GM23338 (cell line): Measurements from ENCODE around the gene CD180.

Experiments used
- CREB1 ChIP-seq: fragments of 250-450 bp; sonication (Bioruptor Pico); IDR thresholded peaks from 2 replicates; pipeline ENCODE4 v1.5.0; 2020; ENCODE audit warnings: low read depth, mild to moderate bottlenecking, moderate library complexity
- EZH2 ChIP-seq: fragments of 200-600 bp; sonication (generic); IDR thresholded peaks from one replicate; pipeline ENCODE4 v1.8.0; 2017; ENCODE audit warnings: antibody characterized with exemption, mild to moderate bottlenecking, low read depth; ENCODE audit not compliant: unreplicated experiment
- EZH2phosphoT487 ChIP-seq: fragments of 200-600 bp; sonication (generic); IDR thresholded peaks from one replicate; pipeline ENCODE4 v1.8.1; 2018; ENCODE audit warnings: antibody characterized with exemption; ENCODE audit not compliant: unreplicated experiment
- JUNB ChIP-seq: IDR thresholded peaks from one replicate; pipeline ENCODE4 v1.6.1; 2016; ENCODE audit warnings: antibody characterized with exemption; ENCODE audit not compliant: unreplicated experiment
- NANOG ChIP-seq: IDR thresholded peaks from 2 replicates; pipeline ENCODE4 v1.6.1; 2016; ENCODE audit warnings: antibody characterized with exemption, borderline replicate concordance
- POLR2AphosphoS5 ChIP-seq: IDR thresholded peaks from 2 replicates; pipeline ENCODE4 v1.6.1; 2016; ENCODE audit warnings: antibody characterized with exemption, low read depth
- ZNF331 ChIP-seq: fragments of 250-450 bp; sonication (Bioruptor Pico); IDR thresholded peaks from 2 replicates; pipeline ENCODE4 v1.5.0; 2020; ENCODE audit warnings: low read depth, mild to moderate bottlenecking, moderate library complexity
- TF ChIP-seq, protein P1 (sequence below): IDR thresholded peaks from 2 replicates; pipeline ENCODE4 v1.6.1; 2016; ENCODE audit warnings: antibody characterized with exemption
- TF ChIP-seq, protein P2 (sequence below), 2 experiments: fragments of 200-600 bp in 1 of 2; sonication (generic) in 1 of 2; conservative IDR thresholded peaks; 2 replicates each; pipeline versions ENCODE4 v1.5.1 to v1.6.1; 2016 to 2017; ENCODE audit warnings: antibody characterized with exemption in 2 of 2, low read depth in 2 of 2, mild to moderate bottlenecking in 2 of 2, moderate library complexity in 1 of 2
- TF ChIP-seq, protein P3 (sequence below): IDR thresholded peaks from one replicate; pipeline ENCODE4 v1.6.1; 2018; ENCODE audit warnings: antibody characterized with exemption; ENCODE audit not compliant: unreplicated experiment

DNA sequence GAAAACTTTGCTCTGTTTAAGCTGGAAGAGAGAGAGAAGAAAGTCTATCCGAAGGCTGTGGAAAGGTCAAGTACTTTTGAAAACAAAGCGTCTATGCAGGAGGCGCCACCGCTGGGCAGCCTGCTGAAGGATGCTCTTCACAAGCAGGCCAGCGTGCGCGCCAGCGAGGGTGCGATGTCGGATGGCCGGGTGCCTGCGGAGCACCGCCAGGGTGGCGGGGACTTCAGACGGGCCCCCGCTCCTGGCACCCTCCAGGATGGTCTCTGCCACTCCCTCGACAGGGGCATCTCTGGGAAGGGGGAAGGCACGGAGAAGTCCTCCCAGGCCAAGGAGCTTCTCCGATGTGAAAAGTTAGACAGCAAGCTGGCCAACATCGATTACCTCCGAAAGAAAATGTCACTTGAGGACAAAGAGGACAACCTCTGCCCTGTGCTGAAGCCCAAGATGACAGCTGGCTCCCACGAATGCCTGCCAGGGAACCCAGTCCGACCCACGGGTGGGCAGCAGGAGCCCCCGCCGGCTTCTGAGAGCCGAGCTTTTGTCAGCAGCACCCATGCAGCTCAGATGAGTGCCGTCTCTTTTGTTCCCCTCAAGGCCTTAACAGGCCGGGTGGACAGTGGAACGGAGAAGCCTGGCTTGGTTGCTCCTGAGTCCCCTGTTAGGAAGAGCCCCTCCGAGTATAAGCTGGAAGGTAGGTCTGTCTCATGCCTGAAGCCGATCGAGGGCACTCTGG is 32.6 kb downstream of the CD180 start:
- TF ChIP-seq, protein P1, sequence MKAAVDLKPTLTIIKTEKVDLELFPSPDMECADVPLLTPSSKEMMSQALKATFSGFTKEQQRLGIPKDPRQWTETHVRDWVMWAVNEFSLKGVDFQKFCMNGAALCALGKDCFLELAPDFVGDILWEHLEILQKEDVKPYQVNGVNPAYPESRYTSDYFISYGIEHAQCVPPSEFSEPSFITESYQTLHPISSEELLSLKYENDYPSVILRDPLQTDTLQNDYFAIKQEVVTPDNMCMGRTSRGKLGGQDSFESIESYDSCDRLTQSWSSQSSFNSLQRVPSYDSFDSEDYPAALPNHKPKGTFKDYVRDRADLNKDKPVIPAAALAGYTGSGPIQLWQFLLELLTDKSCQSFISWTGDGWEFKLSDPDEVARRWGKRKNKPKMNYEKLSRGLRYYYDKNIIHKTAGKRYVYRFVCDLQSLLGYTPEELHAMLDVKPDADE, result no peak
- TF ChIP-seq POLR2AphosphoS5 (no peak), EZH2phosphoT487 (no peak), EZH2 (no peak), ZNF331 (CRISPR knock-in tag) (no peak), CREB1 (CRISPR knock-in tag) (no peak), JUNB (no peak), NANOG (no peak)
- TF ChIP-seq, protein P2, sequence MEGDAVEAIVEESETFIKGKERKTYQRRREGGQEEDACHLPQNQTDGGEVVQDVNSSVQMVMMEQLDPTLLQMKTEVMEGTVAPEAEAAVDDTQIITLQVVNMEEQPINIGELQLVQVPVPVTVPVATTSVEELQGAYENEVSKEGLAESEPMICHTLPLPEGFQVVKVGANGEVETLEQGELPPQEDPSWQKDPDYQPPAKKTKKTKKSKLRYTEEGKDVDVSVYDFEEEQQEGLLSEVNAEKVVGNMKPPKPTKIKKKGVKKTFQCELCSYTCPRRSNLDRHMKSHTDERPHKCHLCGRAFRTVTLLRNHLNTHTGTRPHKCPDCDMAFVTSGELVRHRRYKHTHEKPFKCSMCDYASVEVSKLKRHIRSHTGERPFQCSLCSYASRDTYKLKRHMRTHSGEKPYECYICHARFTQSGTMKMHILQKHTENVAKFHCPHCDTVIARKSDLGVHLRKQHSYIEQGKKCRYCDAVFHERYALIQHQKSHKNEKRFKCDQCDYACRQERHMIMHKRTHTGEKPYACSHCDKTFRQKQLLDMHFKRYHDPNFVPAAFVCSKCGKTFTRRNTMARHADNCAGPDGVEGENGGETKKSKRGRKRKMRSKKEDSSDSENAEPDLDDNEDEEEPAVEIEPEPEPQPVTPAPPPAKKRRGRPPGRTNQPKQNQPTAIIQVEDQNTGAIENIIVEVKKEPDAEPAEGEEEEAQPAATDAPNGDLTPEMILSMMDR (conservative IDR thresholded peaks at IDR 0.05; ENCODE audit: low read depth in 2 of 2), result no peak
- TF ChIP-seq, protein P3, sequence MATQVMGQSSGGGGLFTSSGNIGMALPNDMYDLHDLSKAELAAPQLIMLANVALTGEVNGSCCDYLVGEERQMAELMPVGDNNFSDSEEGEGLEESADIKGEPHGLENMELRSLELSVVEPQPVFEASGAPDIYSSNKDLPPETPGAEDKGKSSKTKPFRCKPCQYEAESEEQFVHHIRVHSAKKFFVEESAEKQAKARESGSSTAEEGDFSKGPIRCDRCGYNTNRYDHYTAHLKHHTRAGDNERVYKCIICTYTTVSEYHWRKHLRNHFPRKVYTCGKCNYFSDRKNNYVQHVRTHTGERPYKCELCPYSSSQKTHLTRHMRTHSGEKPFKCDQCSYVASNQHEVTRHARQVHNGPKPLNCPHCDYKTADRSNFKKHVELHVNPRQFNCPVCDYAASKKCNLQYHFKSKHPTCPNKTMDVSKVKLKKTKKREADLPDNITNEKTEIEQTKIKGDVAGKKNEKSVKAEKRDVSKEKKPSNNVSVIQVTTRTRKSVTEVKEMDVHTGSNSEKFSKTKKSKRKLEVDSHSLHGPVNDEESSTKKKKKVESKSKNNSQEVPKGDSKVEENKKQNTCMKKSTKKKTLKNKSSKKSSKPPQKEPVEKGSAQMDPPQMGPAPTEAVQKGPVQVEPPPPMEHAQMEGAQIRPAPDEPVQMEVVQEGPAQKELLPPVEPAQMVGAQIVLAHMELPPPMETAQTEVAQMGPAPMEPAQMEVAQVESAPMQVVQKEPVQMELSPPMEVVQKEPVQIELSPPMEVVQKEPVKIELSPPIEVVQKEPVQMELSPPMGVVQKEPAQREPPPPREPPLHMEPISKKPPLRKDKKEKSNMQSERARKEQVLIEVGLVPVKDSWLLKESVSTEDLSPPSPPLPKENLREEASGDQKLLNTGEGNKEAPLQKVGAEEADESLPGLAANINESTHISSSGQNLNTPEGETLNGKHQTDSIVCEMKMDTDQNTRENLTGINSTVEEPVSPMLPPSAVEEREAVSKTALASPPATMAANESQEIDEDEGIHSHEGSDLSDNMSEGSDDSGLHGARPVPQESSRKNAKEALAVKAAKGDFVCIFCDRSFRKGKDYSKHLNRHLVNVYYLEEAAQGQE, result no peak
